GM19468 (cell line): Measurements from ENCODE around the gene TJP3.

Source experiments
- ATAC-seq: cut with Tn5 transposase; IDR thresholded peaks from one replicate; pipeline ENCODE4 v1.9.1; 2021; ENCODE audit warnings: mild to moderate bottlenecking, moderate library complexity, moderate number of reproducible peaks; ENCODE audit not compliant: unreplicated experiment; ENCODE audit errors: extremely low read depth

TJP3 gene

GRCh38 chr19:3670796-3671679 is 37.1 kb upstream of the TJP3 start:
- ATAC-seq: no peak

GRCh38 chr19:3671680-3672574 is 36.3 kb upstream of the TJP3 start:
- no peak for ATAC-seq

- no peak for ATAC-seq
These were observed 35.6 kb upstream of the TJP3 start for GRCh38 chr19:3672575-3672948.

DNA sequence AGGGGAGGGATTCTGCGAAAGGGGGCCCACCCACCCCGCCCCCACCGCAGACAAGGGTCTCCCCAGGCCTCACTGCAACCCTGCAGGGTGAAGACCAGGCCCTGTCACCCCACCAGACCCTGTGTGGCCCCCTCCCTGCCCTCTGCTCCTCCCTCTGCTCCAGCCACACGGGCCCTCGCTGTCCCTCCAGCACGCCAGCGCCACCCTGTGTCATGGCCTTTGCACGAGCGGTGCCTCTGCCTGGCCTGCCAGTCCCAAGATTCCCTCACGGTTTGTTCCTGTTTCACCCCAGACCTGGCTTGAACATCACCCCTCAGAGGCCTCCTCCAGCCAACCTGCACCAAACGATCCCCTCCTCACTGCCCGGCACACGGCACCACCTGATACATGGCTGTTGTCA is 35.2 kb upstream of the TJP3 start:
- no peak for ATAC-seq

GRCh38 chr19:3673506-3674439 is 34.4 kb upstream of the TJP3 start:
- ATAC-seq: no peak

DNA sequence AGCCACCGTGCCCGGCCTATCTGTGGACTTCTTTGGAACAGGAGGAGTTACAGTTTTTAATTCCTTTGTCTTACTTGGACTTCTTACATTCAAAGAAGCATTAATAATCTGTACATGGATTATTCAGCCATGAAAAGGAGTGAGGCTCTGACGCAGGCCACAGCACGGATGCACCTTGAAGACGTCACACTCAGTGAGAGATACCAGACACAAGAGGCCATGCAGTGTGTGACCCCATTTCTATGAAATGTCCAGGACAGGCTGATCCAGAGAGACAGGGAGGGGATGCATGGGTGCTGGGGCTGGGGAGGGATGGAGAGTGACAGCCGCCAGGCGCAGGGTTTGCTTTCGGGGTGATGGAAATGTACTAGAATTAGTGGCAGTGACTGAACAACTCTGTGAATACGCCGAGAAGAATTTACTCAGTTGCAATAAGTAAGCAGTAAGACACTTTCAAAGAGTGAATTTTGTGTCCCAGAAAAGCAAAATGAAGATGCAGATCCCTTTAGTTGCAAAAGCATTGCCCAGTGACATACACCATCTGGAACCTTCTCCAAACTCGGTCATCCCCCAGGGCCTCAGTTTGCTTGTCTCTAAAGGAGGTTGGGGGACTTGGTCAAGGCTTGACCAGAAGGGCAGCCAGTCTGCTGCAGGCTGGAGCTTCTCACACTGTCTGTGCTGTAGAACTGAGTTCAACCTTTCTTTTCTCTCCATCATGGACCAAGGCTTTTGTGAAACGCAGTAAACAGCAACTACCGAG is 33.2 kb upstream of the TJP3 start:
- ATAC-seq: no peak

DNA sequence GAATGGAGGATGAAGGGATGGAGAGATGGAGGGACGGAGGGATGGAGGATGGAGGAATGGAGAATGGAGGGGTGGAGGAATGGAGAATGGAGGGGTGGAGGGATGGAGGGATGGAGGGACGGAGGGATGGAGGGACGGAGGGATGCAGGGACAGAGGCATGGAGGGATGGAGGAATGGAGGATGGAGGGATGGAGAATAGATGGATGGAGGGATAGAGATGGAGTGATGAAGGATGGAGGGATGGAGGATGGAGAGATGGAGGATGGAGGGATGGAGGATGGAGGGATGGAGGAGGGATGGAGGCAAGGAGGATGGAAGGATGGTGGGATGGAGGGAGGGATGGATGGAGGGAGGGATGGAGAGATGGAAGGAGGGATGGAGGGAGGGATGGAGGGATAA is 30.0 kb upstream of the TJP3 start:
- no peak for ATAC-seq

DNA sequence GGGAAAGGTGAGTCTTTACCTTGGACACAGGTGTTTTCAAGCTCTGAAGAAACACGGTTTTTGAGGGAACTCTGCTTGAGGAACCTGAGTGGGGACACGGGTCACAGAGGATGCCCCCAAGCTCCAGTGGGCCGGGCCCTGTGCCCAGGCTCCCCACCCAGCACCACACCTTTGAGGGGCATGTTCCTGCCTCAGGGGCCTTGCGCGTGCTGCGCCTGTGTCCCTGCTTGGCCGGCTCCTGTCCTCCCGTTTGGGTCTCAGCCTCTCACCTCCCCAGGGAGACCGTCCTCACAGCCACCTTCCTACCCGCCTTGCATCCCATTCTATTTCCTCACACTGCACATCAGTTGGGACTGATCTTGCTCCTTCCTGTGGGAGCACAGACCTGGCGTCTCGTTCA is 29.0 kb upstream of the TJP3 start:
- no peak for ATAC-seq

GRCh38 chr19:3679581-3679980 is 28.6 kb upstream of the TJP3 start:
- no peak for ATAC-seq

GRCh38 chr19:3680939-3681338 is 27.2 kb upstream of the TJP3 start:
- ATAC-seq: no peak

DNA sequence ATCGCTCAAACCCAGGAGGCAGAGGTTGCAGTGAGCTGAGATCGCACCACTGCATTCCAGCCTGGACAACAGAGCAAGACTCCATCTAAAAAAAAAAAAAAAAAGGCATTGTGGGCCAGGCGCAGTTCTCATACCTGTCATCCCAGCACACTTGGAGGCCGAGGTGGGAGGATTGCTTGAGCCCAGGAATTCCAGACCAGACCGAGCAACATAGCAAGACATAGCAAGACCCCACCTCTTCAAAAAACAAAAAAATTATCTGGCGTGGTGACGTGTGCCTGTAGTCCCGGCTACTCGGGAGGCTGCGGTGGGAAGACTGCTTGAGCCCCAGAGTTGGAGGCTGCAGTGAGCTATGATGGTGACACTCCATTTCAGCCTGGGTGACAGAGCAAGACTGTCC is 25.9 kb upstream of the TJP3 start:
- ATAC-seq: no peak

DNA sequence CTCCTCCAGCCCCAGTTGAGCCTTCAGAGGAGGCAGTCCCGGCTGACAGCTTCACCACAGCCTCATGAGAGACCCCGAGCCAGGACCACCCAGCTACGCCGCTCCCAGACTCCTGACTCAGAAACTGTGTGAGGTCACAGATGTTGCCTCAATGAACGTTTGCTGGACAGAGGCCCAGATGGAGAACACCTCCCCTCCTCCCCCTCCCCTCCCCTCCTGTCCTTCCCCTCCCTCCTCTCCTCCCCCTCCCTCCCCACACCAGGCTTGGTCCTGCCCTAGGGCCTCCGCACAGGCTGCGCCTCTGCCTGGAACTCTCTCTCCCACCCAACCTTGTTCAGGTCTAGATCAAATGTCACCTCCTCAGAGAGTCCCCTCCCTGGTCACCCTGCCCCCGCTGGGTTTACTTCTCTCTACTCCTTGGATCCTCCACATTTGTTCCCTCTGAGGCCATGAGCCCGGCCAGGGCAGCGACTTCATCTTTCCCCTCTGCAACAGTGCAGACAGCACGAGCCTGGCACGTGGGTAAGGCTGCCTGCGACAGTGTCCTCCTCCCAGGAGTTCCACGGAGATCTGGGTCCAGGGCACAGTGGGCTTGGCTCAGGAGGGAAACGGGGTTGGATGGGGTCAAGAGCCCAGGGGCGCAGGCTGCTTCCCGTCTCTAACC is 25.3 kb upstream of the TJP3 start:
- ATAC-seq: no peak

GRCh38 chr19:3683405-3684053 is 24.7 kb upstream of the TJP3 start:
- ATAC-seq: no peak

- ATAC-seq: no peak
These were observed 23.9 kb upstream of the TJP3 start for GRCh38 chr19:3684054-3684816.

GRCh38 chr19:3684817-3685410 is 23.3 kb upstream of the TJP3 start:
- no peak for ATAC-seq

DNA sequence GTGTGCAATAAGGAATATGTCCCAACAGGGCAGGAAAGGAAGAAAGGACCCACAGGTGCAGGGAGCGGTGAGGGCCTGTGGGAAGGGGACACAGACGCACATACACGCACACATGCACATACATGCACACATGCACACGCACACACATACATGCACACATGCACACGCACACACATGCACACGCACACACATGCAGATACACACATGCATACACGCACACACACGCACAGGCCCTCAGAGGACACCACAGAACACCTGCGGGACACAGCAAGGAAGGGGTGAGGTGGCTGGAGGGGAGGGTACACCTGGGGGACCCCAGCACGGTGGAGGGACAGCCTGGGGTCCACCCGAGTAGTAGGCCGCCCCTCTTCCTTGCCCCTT is 20.8 kb upstream of the TJP3 start:
- ATAC-seq: no peak
